Astrocyte (in vitro differentiated cells and primary cell): ENCODE measurements around the gene DPH1.

ENCODE experiments used
- EZH2 ChIP-seq: IDR thresholded peaks from 2 replicates; pipeline ENCODE4 v1.6.1; 2012; ENCODE audit warnings: mild to moderate bottlenecking, low read length, inconsistent platforms; ENCODE audit not compliant: insufficient read depth
- TF ChIP-seq, protein P1 (sequence below): IDR thresholded peaks from 2 replicates; pipeline ENCODE4 v1.5.1; 2011; ENCODE audit warnings: low read depth, mild to moderate bottlenecking, inconsistent platforms, low read length, moderate library complexity; ENCODE audit not compliant: insufficient read depth

DNA sequence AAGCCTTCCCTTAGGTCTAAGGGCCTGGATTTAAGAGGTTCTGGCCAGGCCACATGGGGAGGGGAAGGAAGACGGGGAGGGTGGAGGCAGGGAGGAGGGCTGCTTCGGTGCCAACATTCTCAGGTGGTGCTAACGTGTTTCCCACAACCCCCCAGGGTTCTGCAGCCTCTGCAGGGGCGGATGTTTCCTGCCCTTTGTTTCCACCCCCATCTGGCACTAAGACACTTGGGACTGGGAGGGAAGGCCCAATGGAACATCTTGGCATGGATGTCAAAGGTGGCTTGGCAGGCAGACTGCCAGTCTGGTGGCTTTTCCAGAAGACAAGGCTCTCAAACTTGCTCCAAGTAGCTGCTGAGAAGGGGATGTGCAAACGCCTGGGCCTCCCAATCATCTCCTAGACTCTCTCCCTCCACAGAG, 37.7 kb downstream of the DPH1 start:
- TF ChIP-seq, protein P1, sequence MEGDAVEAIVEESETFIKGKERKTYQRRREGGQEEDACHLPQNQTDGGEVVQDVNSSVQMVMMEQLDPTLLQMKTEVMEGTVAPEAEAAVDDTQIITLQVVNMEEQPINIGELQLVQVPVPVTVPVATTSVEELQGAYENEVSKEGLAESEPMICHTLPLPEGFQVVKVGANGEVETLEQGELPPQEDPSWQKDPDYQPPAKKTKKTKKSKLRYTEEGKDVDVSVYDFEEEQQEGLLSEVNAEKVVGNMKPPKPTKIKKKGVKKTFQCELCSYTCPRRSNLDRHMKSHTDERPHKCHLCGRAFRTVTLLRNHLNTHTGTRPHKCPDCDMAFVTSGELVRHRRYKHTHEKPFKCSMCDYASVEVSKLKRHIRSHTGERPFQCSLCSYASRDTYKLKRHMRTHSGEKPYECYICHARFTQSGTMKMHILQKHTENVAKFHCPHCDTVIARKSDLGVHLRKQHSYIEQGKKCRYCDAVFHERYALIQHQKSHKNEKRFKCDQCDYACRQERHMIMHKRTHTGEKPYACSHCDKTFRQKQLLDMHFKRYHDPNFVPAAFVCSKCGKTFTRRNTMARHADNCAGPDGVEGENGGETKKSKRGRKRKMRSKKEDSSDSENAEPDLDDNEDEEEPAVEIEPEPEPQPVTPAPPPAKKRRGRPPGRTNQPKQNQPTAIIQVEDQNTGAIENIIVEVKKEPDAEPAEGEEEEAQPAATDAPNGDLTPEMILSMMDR: no peak
- TF ChIP-seq EZH2: no peak
